Adrenal gland (tissue), 12 donors: ENCODE data around the gene GSK3B. TPM values are rescaled to one million over a fixed set of nuclear protein-coding genes. Genes with fewer than 3 reads are reported as not detected.

Experiments used
- DNase-seq, 7 donors: peaks; one replicate each; pipeline ENCODE4 v3.0.0-alpha.2; 2019 to 2020
- H3K27ac ChIP-seq, 5 donors: fragments of 200-600 bp; sonication (generic) in 4 of 5; 1 replicate in 3 of 5; 2 replicates in 2 of 5; pipeline versions ENCODE4 v1.5.1 to v1.8.0; 2016 to 2020; ENCODE audit warnings: mild to moderate bottlenecking in 1 of 5
- H3K27me3 ChIP-seq: fragments of 200-600 bp; 2 replicates; pipeline ENCODE4 v1.8.0; 2021
- H3K36me3 ChIP-seq, 2 donors: fragments of 200-600 bp; replicated peaks in 1 of 2; 1 replicate in 1 of 2; 2 replicates in 1 of 2; pipeline versions ENCODE4 v1.5.1 to v1.8.0; 2018 to 2022
- H3K4me1 ChIP-seq, 2 donors: fragments of 200-600 bp; replicated peaks in 1 of 2; 1 replicate in 1 of 2; 2 replicates in 1 of 2; pipeline versions ENCODE4 v1.5.1 to v1.8.0; 2018 to 2021
- H3K4me3 ChIP-seq, 4 donors: fragments of 200-600 bp; sonication (generic) in 3 of 4; one replicate each; pipeline ENCODE4 v1.5.1; 2016 to 2018
- H3K9me3 ChIP-seq, 3 donors: fragments of 200-600 bp; sonication (generic) in 1 of 3; replicated peaks in 1 of 3; 1 replicate in 2 of 3; 2 replicates in 1 of 3; pipeline versions ENCODE4 v1.5.1 to v1.8.0; 2016 to 2021
- CTCF ChIP-seq, 6 experiments: fragments of 450-650 bp in 4 of 6; fragments of 200-600 bp in 2 of 6; sonication (generic) in 1 of 6; IDR thresholded peaks; 1 replicate in 5 of 6; 2 replicates in 1 of 6; pipeline versions ENCODE4 v1.5.1 to v1.8.0; 2016 to 2021; ENCODE audit warnings: antibody characterized with exemption in 6 of 6, mild to moderate bottlenecking in 2 of 6, moderate library complexity in 1 of 6
- POLR2A ChIP-seq, 2 donors: fragments of 450-650 bp; IDR thresholded peaks; one replicate each; pipeline ENCODE4 v1.6.1; 2017; ENCODE audit warnings: antibody characterized with exemption in 2 of 2, mild to moderate bottlenecking in 2 of 2, moderate library complexity in 1 of 2
- WGBS, 4 donors: extraction: QIAGEN DNeasy Blood & Tissue Kit in 2 of 4; methylation state at CpG; one replicate each; pipeline versions ENCODE4 v1.1.5 to v1.1.7; 2013 to 2017; 5-methylcytosine and 5-hydroxymethylcytosine counted together
- intact Hi-C, 2 donors: fragments of 100-400 bp; cut with DNase I; formaldehyde crosslinking; loops; one replicate each; pipeline versions ENCODE4 v1.14.1 to v1.15.0; 2022 to 2023
- polyA plus RNA-seq, 3 donors: library from polyadenylated mRNA; stranded (reverse); fragments of 200-250 nt in 2 of 3; fragments of 350-450 nt in 1 of 3; fragmentation: Illumina TruSeq in 1 of 3; extraction: RNeasy Lipid Tissue Mini Kit (QIAGEN cat#74804) in 1 of 3; gene quantifications; one replicate each; pipeline ENCODE4 v1.2.3, GENCODE V29; 2013 to 2014
- total RNA-seq, 9 donors: library from RNA; depleted of rRNA in 4 of 9; stranded (reverse); fragments of >200 nt in 4 of 9; fragments of 120-200 nt in 1 of 9; fragmentation: NEBNext Ultra II Directional in 1 of 9; extraction: Animal tissue kit (Norgen Biotek cat#: 25700) in 1 of 9; gene quantifications; one replicate each; pipeline versions ENCODE4 v1.1.0 to v1.2.4, GENCODE V29; 2013 to 2023
- donor health status: healthy with polysubstance abuse.
- donor health status: Bipolar disorder and iron deficiency.
- donor health status: DM: yes; HTN: yes; CAD: no.
- donor health status: DM: no; HTN: no; CAD: no.
- donor health status: DM: no; HTN: no; CAD: no.
- donor health status: DM: yes; HTN: yes; CAD: no.

The GSK3B gene
- total and polyA plus RNA-seq, 12 donors, result 10.0 to 63.7 (median 44.8) TPM

GRCh38 chr3:119918992-119919933 is 175.0 kb downstream of the GSK3B start:
- intact Hi-C loops, result no loop called here
- Histone ChIP-seq H3K9me3 (no peaks in the 10 kb centered on the region), H3K4me3 (no peak overlapping the region), H3K27ac (no peak overlapping the region), H3K36me3 (no peaks in the 10 kb centered on the region), H3K27me3 (no peaks in the 10 kb centered on the region), H3K4me1 (peaks cover 6 to 26% of the 10 kb centered on the region in 2 donors)
- WGBS, 4 donors, result 66 to 79% (median 68%) methylated on average over 6 of the region's 6 CpGs
- no peak for TF ChIP-seq POLR2A (IDR thresholded peaks at IDR 0.05)
- TF ChIP-seq CTCF (IDR thresholded peaks at IDR 0.05), result peak in 3 of 6 experiments; percentile 5 to 45 (median 22)
- no peak for DNase-seq

GRCh38 chr3:119913021-119913420 is 181.2 kb downstream of the GSK3B start:
- H3K36me3 ChIP-seq, result no peaks in the 10 kb centered on the region
- no peaks in the 10 kb centered on the region for H3K9me3 ChIP-seq
- no peaks in the 10 kb centered on the region for H3K27me3 ChIP-seq
- peaks cover 6 to 28% of the 10 kb centered on the region in 2 donors for H3K4me1 ChIP-seq
- intact Hi-C loops, result no loop called here
- no peak for TF ChIP-seq POLR2A (IDR thresholded peaks at IDR 0.05)
- no peak for TF ChIP-seq CTCF (IDR thresholded peaks at IDR 0.05)
- no peak overlapping the region for H3K27ac ChIP-seq
- H3K4me3 ChIP-seq, result no peak overlapping the region
- WGBS, 4 donors, result 83 to 92% (median 89%) methylated on average over 3 of the region's 3 CpGs
- no peak for DNase-seq

- no peaks in the 10 kb centered on the region for H3K9me3 ChIP-seq
- intact Hi-C loops, result no loop called here
- WGBS, 4 donors, result 41 to 98% (median 80%) methylated on average over 2 of the region's 2 CpGs
These were observed 182.0 kb downstream of the GSK3B start for GRCh38 chr3:119912220-119912619.

More at GRCh38 chr3:119912220-119912619, 182.0 kb downstream of the GSK3B start:
- Histone ChIP-seq H3K4me3 (no peak overlapping the region), H3K27ac (no peak overlapping the region), H3K4me1 (peaks cover 5 to 21% of the 10 kb centered on the region in 2 donors), H3K27me3 (no peaks in the 10 kb centered on the region), H3K36me3 (no peaks in the 10 kb centered on the region)
- TF ChIP-seq POLR2A (IDR thresholded peaks at IDR 0.05) (no peak), CTCF (IDR thresholded peaks at IDR 0.05) (no peak)
- no peak for DNase-seq
